H1 (cell line): Measurements from ENCODE around the gene CMTR1. TPM values are rescaled to one million over a fixed set of nuclear protein-coding genes. Genes with fewer than 3 reads are reported as not detected.

ENCODE experiments used
- BCL11A ChIP-seq, 2 experiments: IDR thresholded peaks; one replicate each; pipeline ENCODE4 v1.6.1; 2011; ENCODE audit warnings: low read depth in 2 of 2, low read length in 2 of 2, mild to moderate bottlenecking in 2 of 2
- TEAD4 ChIP-seq: IDR thresholded peaks from 2 replicates; pipeline ENCODE4 v1.6.1; 2012; ENCODE audit warnings: low read depth, low read length, inconsistent platforms, mixed read lengths
- polyA plus RNA-seq, 7 experiments: library from polyadenylated mRNA; depleted of rRNA in 3 of 7; stranded (reverse) in 5 of 7; unstranded in 2 of 7; fragments of >200 nt in 5 of 7; fragments of 200-250 nt in 2 of 7; gene quantifications; 1 replicate in 5 of 7; 2 replicates in 1 of 7; 4 replicates in 1 of 7; pipeline versions ENCODE4 v1.2.1 to v1.2.3, GENCODE V29; 2011 to 2013; ENCODE audit warnings: missing spikeins in 2 of 7, mixed read lengths in 2 of 7
- total RNA-seq: library from RNA; stranded (reverse); fragmentation: NEBNext Ultra II Directional; extraction: Animal tissue kit (Norgen Biotek cat#: 25700); gene quantifications from 2 replicates; pipeline ENCODE4 v1.2.1, GENCODE V29; 2021

Gene CMTR1
- total and polyA plus RNA-seq, 2 of the 8 experiments (the other 6 are each of a cell fraction or from before 2014, with no cell fraction given): 15.2 to 33.1 TPM

DNA sequence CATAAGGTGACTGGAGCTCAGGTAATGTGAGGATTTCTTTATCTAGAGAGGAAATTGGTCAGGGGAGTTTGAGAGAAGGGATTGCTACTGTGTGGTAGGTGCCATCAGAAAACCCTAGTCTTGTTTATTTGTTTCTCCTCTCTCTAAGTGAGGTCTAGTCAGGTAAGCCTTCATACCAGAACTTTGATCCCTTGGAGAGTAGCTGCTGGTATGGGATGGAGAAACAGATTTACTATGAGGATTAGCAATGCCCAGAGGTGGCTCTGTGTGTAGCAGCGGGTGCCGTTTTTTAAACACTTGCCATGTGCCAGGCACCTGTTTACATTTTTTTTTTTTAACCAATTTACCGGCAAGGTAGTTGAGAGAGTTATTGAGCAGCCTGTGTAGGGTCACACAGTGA, 19.5 kb downstream of the CMTR1 start (continued):
- TF ChIP-seq BCL11A (IDR thresholded peaks at IDR 0.05; ENCODE audit: low read depth in 2 of 2, low read length in 2 of 2): no peak
- no peak for TF ChIP-seq TEAD4
